Ecto neural progenitor cell (in vitro differentiated cells): ENCODE measurements around the gene ARHGEF17.

ENCODE experiments used
- DNase-seq: peaks from one replicate; pipeline ENCODE4 v3.0.0-alpha.2; 2018; ENCODE audit warnings: low spot score

Gene ARHGEF17

DNA sequence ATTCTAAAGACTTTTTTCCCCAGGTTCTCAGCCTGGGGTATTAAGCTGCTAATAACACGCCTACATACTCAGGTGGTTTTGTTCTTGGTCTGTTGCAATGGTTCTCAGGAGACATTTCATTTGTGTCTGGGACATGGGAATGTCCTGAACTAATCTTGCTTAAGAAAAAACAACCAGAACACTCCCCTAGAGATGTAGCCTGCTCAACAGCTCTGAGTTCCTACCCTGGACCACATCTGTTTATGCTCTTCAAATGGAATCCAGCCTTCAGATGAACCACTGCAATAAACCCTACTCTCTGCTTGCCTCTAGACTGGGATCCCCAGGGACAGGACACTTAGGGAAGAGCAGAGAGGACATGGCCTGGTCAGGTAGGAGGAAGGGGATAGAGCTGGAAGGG is 98.1 kb downstream of the ARHGEF17 start:
- DNase-seq, result no peak

DNA sequence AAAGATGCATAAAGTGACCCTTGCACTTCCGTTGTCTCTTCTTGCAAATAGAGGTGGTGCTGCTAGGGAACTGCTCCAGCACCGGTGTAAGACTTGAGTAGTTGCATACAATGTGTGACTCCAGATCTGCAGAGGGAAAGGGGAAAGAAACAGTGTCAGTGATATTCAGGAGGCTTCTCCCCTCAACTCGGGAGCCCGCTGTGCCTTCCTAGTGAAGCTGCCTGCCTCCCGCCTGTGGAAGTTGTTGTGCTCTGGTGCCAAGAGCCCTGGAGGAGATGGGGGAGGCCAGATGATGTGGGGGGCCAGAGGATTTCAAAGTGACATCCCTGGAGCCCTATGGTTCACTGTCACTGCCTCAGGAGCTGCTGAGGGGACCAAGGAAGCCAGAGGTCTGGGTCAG is 98.5 kb downstream of the ARHGEF17 start:
- DNase-seq, result no peak

DNA sequence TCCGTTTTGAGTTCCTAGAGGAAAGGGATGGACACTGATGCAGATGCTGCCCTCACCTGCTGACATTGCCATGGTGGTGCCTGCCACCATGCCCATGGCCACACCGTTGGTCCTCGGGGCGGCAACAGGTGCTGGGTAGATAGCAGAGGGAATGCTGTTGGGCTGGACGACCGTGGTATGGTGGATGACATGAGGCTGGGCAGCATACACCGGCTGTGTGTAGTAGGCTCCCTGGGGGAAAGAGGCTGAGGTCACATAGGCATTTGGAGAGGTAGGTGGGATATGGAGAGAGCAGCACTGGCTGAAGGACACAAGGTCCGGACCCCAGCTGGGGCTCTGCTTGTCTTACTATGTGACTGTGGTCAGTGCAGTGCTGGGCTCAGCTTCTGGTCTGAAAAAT is 101.4 kb downstream of the ARHGEF17 start:
- DNase-seq, result no peak

DNA sequence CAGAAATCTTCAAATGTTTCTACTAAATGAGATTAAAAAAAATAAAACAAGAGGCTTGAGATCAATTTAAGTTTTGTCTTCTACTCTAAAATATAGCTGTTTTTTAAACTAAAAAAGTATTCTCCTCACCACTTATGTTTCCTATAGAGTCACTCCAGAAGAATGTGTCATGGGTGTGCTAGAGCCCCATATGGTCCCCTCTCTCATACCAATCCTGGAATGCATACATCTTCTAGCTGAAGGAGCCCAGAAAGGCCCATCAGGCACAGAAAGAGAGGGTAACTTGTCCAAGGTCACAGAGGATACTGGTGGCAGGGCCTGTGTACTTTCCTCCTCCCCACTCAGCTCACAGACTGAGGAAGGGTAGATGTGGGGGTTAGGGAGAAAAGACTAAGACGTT is 102.6 kb downstream of the ARHGEF17 start:
- no peak for DNase-seq

DNA sequence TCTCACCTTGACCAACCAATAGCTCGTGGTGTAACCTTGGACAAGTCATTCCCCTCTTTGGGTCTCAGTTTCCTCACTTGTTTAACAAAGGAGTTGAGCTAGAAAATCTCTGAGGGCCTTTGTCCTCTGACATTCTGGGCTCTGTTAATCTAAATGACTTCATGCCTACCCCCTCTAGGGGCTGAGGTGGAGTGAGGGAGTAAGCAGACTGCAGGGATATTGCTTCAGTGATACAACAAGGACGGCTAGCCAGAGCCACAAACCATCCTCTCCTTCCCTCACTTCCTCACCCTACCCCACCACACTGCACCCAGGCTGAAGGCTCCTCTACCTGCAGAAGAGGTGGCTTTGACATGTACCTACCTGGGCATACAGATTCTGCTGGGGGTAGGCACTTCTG is 103.0 kb downstream of the ARHGEF17 start:
- no peak for DNase-seq

DNA sequence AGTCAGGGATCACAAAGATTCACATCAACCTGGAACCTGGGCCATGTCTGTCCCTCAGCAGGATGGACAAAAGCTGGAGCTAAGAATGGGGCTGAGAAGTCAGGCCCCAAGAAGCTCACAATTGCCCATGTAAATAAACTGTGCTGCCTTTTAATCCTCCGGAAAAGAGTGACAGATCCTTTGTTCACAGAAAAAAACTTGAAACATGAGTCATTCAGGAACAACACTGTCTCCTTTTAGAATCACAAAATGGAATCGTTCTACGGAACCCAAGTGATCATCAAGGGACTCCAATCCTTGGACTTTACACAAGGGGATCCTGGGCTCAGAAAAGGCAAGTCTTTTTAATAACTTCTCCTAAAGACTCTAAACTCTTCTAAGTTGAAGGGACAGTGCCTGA is 104.2 kb downstream of the ARHGEF17 start:
- no peak for DNase-seq

DNA sequence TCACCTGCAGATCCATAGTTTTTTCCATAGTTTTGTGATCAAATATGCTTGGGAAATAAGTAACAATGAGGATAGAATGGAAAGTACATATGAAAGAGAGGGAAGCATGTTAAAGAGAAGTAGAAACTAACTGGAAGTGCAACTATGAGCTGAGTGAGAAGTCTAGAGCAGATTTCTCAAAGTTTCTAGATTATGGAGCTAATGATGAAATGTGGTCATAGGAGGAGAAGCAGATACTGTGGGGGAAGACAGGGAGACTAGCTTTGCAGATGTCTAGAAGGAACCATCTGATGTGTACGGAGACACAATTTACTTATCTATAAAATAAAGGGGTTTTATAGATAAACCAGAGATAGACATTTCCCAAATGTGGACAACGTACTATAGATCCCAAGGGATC is 105.2 kb downstream of the ARHGEF17 start:
- no peak for DNase-seq

DNA sequence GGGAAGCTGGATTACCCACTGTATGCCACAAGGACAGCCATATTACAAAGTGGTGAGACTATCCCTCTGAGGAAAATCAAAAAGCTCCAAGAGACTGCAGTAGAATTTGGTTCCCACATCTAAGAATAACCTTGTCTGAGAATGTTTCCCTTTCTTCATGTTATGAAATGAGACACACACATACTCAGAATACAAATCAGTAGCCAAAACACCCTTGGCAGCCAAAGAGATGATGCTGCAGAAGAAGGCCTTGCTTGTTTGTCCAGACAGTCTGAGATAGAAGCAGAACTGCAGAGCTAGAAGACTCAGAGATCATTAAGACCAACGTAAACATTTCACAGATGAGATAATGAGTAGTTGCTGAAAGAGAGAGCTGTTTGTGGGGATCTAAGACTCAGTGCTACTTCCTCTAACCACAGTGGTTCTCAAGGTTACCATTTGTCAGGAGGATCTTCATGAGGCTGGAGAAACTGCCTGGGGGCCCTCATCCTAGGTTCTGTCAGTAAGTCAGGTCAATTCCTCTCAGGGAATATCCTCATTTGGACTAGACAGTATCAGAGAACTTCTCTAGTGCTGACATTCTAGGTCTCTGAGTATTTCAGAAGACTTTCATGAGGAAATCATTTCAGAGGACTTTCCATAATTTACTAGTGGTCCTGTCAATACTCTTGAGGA is 107.0 kb downstream of the ARHGEF17 start:
- DNase-seq, result no peak

DNA sequence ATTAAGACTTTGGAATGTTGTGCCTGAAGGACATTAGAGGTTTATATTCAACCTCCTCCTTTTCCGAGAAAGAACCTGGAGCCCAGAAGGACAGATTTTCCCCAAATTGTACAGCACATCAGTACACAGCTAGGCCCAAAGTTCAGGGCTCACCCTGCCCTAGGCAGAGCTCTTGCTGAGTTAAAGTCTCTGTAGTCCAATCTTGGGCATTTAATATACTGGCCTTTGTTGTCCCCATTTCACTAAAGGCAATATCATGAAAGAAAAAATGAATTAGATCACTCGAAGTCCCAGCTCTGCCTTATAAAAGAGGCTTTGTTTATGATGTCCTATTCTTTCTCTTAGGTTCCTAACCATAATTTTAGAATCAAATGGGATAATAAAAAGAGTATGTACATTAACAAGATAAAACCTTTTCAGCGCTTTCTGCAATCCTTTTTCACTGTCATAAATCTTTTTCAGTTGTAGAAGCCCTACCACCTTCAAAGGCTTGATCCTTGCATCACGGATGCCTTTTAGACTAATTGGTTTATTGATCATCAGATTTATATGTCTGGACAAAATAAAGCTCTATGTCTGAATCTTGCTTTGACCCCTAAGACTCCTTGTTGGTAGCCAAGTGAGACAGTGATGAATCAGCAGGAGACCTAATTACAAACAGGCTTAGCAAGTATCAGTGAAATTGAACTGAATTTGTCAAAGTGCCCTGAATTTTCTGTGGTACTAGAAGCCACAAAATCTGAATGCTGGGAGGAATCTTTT is 108.0 kb downstream of the ARHGEF17 start:
- no peak for DNase-seq

DNA sequence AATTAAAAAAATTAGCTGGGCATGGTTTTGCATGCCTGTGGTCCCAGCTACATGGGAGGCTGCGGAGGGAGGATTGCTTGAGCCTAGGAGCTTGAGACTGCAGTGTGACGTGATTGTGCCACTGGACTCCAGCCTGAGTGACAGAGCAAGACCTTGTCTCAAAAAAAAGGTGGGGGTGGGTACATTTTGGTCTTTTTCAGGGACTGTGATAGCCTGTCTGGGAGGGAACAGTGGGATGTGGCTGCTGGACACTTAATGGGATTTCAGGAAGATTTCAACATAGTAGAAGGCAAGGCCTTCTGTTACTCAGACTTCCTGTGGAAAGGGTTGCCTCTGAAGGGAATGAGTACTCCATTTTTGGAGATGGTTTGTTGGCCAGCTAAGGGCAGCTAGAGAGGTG is 108.7 kb downstream of the ARHGEF17 start:
- DNase-seq, result no peak
